HG03025 (cell line): ENCODE data around the gene FHAD1.

ENCODE experiments used
- ATAC-seq: cut with Tn5 transposase; IDR thresholded peaks from one replicate; pipeline ENCODE4 v1.9.1; 2021; ENCODE audit warnings: mild to moderate bottlenecking, moderate library complexity; ENCODE audit not compliant: unreplicated experiment, low FRiP score

Gene FHAD1

DNA sequence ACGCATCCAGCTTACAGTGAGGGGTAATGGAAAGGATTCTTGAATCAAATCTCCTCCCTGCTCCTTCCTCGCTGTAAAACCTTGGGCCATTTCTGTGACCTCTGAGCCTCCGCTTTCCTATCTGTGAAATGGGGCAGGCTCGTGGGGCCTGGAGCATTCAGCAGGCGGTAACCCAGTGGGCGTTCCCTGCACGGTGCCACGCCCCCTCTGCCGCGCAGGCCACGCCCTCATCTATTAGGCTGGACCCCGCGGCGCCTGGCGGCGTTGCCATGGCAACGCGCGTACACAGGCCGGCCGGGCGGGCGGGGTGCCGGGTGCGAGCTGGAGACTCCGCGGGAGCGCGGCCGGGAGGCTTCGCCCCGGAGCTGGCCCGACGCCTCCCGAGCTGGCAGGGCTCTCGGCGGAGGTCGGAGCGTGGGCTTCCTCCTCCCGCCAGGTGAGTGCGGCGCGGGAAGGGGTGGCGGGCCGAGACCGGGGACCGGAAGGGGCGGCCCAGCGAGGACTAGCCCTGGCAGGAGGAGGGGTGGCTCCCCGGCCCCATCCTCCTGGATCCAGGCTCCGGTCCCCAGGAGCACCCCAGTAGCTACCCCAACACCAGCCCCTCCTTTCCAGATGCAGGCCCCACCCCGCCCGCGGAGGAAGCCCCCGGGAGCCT is at the start of gene FHAD1:
Gene FHAD1 (plus strand): TSS at position 264 of the 655 bp plus-strand sequence. CDS start 4,562 bp downstream, outside the sequence.
- ATAC-seq, result no peak

GRCh38 chr1:15197591-15198447 is 49.2 kb upstream of the FHAD1 start:
- no peak for ATAC-seq

DNA sequence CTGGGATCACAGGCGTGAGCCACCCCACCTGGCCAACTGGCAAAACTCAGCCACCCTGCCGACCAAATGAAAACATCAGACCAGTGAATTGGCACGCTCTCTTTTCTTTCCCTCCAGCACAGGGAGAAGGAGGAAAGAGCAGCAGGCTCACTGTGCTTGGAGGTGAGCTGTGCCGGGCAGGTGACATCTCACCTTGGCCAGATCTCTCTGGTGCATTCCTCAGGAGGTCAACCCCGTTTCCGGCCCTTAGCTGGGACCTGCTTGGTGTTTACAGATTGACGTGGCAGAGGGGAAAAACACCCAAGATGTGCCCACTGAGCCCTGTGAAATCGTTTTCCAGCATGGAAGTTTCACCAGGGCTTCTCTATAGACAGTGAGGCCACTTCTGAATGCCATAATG is 48.3 kb upstream of the FHAD1 start:
- ATAC-seq, result no peak

GRCh38 chr1:15201221-15201620 is 45.8 kb upstream of the FHAD1 start:
- ATAC-seq, result no peak

GRCh38 chr1:15201849-15202551 is 45.0 kb upstream of the FHAD1 start:
- no peak for ATAC-seq

DNA sequence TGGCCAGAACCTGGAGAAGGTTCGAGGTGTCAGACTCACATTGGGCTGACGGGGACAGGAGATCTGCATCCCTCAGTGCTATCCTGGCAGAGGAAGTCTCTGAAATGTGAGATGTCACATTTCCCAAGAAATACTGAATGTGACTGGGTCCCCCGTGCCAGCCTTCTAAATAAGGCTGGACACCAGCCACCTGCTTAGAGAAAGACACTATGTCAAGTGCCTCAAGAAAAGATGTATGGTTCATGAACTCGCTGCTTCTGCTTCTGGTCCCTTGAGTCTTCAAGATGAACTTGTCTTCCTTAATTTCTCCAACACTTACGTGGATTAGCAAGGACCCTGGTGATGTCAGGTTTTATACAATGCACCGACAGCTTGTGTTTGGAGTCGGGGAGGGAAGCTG is 42.1 kb upstream of the FHAD1 start:
- ATAC-seq, result no peak

DNA sequence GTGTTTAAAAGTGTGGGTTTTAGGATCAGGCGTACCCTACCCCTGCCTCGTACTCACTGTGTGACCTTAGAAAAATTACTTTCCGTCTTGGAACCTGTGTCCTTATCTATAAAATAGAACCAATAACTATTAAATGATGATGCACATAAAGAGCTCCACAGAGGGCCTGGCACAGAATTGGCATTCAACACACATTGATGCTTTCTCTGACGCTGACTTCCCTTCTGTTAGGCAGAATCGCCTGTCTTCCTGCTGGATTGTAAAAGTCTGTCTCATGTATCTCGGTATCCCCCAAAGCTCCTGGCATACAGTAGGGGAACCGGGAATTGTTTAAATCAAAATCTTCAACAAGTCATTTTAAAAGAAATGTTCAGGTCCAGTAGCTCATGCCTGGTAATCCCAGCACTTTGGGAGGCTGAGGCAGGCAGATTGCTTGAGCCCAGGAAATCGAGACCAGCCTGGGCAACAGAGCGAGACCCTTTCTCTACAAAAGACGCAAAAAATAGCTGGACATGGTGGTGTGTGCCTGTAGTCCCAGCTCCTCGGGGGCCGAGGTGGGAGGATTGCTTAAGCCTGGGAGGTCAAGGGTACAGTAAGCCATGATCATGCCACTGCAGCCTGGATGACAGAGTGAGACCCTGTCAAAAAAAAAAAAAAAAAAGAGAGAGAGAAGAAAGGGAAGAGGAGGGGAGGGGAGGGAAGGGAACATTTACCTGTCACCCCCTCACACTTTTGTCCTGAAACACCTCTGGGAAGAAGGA is 41.3 kb upstream of the FHAD1 start:
- no peak for ATAC-seq

- no peak for ATAC-seq
Observed at GRCh38 chr1:15206418-15207030, 40.5 kb upstream of the FHAD1 start.

- ATAC-seq, result no peak
Observed at GRCh38 chr1:15207031-15207828, 39.8 kb upstream of the FHAD1 start.

DNA sequence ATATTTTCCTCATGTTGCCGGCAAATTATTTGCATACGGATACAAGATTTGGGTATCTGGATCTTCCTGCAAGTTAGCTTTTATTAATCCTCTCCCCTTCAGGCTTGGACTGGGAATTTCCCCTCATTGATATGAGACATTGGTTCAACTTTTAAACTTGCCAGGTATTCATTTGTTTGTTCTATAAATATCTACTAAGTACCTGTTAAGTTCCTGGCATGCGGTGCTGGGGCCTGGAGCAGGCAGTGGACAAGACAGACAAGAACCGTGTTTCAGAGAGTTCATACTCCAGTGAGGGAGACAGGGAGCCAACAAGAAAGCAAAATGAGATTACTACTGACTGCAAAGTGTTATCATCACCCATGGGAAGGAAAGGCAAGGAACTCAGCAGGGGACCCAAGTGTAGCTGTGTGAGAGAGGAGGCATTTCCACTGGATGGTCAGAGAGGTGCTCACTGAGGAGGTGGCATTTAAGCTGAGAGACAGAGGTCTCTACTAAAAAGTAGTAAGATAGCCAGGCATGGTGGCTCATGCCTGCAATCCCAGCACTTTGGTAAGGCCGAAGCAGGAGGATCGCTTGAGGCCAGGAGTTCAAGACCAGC is 39.1 kb upstream of the FHAD1 start:
- ATAC-seq, result no peak

DNA sequence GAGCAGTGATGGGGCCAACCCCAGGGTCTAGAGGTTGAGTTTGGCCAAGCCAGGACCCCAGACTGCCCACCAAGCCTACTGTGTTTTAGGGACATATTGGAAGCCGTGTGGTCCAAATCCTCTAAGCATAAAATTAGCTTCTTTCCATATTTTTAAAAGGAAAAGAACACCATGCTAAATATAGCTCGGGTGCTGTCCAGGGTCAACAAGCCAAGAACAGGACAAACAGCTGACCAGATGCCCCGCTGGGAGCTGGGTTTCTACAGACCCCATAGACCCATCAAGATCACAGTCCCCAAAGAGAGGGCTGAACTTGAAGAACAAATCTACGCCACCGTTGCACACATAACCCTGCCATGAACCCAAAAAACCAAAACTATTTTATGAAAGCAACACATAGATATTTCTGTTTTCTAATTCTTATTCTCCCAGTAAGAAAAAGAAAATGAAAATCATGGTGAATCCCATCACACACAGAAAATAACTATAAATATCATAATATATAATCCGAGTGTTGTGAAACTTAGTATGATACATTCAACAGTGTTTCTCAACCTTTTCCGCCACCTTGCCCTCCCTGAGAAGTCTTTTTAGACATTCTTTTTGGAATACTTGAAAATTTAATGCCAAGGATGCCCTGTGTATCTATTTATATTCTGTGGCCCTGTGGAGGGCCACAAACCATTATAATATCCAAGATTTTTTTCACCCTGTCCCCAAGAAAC is 36.2 kb upstream of the FHAD1 start:
- ATAC-seq, result no peak

DNA sequence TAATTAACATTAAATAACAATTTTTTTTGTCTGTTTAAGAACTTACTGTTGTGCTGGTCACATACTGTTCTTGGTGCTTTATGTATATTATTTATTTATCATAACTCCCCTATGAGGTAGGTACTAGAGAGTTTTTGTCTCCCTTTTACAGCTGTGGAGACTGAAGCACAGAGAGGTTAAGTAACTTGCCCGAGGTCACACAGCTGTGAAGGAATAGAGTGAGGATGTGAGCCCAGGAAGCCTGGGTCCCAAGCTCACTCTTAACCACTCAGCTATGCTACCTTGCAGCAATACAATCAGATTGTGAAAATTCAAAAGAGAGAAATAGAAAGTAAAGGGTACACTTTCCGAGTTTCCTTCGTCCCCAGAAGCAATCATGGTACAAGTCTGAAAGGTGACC is 35.6 kb upstream of the FHAD1 start:
- no peak for ATAC-seq

- no peak for ATAC-seq
Observed at GRCh38 chr1:15212216-15212953, 34.6 kb upstream of the FHAD1 start.

- no peak for ATAC-seq
Observed at GRCh38 chr1:15212954-15213291, 34.1 kb upstream of the FHAD1 start.

- ATAC-seq, result no peak
Observed at GRCh38 chr1:15213341-15213821, 33.6 kb upstream of the FHAD1 start.

GRCh38 chr1:15214527-15214926 is 32.5 kb upstream of the FHAD1 start:
- ATAC-seq, result no peak

DNA sequence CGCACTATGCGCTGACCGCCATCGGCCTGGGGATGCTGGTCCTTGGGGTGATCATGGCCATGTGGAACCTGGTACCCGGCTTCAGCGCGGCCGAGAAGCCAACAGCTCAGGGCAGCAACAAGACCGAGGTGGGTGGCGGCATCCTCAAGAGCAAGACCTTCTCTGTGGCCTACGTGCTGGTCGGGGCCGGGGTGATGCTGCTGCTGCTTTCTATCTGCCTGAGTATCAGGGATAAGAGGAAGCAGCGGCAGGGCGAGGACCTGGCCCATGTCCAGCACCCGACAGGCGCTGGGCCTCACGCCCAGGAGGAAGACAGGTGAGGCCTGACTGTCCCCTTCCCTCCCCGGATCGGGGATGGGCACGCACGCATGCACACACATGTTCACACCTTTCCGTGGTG is 31.9 kb upstream of the FHAD1 start:
- no peak for ATAC-seq

GRCh38 chr1:15217654-15218053 is 29.4 kb upstream of the FHAD1 start:
- no peak for ATAC-seq
